Measurements from ENCODE around the gene CYSRT1. TPM values are rescaled to one million over a fixed set of nuclear protein-coding genes. Genes with fewer than 3 reads are reported as not detected.

The CYSRT1 gene
- total RNA-seq, 2 donors from 2014 or later, result 0.34 to 0.64 TPM

- Mint-ChIP-seq H3K9me3 (no peaks in the 10 kb centered on the region), H3K27ac (peak overlapping the region in 1 of 2 donors; percentile 16), H3K36me3 (no peaks in the 10 kb centered on the region)
- ATAC-seq (no peak), DNase-seq (ENCODE audit: low spot score in 2 of 2) (no peak)
These were observed 3.0 kb downstream of the CYSRT1 start for GRCh38 chr9:137227853-137228505.

GRCh38 chr9:137228506-137228967, 3.6 kb downstream of the CYSRT1 start:
- no peak overlapping the region for H3K27ac Mint-ChIP-seq
- H3K9me3 Mint-ChIP-seq, result no peaks in the 10 kb centered on the region
- no peak for DNase-seq (ENCODE audit: low spot score in 2 of 2)
- no peak for ATAC-seq
- no peaks in the 10 kb centered on the region for H3K36me3 Mint-ChIP-seq

DNA sequence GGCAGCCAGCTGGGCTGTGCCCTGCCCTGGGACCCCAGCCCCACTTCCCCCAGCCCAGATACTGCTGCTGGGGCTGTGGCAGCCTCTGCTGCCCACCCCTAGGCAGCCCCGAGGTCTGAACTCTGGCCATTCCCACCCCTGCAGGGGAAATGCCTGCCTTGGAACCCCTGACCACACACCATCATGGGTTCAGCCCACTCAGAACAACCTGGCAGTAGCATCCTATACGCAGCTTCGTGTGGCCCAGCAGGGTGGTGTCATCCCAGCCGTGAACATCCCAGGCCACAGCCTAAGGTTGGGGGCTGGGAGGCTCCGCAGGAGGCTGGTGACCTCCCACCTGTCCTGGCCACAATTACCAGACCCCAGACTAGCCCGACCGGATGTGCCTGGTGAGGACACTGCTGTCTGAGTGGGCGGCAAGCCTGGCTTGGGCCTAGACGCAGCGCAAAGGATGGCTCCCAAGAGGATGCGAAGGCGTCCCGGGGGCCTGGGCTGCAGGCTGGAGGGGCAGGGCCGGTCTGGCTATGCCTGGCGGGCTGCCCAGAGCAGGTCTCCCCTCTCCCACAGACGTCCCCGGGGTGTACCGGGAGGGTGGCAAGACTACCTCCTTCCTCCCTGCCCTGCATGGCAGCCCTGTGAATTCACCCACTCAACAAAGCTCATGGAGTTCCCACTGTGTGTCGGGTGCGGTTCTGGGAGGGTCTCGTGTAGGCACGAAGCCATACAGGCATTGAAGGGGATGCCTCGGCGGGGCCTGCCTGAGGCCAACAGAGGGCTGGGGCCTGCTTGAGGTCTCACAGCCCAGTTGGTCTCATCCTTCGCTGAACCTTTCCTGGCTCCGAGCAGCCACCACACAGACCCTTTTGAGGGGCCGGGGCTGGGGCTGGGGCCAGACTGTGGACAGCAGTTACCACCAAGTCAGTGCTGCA, 4.3 kb downstream of the CYSRT1 start:
- DNase-seq (ENCODE audit: low spot score in 2 of 2) (no peak), ATAC-seq (no peak)
- Mint-ChIP-seq H3K36me3 (no peaks in the 10 kb centered on the region), H3K9me3 (no peaks in the 10 kb centered on the region), H3K27ac (no peak overlapping the region)

GRCh38 chr9:137229903-137230704, 5.1 kb downstream of the CYSRT1 start:
- DNase-seq (ENCODE audit: low spot score in 2 of 2), result no peak
- no peak for ATAC-seq

DNA sequence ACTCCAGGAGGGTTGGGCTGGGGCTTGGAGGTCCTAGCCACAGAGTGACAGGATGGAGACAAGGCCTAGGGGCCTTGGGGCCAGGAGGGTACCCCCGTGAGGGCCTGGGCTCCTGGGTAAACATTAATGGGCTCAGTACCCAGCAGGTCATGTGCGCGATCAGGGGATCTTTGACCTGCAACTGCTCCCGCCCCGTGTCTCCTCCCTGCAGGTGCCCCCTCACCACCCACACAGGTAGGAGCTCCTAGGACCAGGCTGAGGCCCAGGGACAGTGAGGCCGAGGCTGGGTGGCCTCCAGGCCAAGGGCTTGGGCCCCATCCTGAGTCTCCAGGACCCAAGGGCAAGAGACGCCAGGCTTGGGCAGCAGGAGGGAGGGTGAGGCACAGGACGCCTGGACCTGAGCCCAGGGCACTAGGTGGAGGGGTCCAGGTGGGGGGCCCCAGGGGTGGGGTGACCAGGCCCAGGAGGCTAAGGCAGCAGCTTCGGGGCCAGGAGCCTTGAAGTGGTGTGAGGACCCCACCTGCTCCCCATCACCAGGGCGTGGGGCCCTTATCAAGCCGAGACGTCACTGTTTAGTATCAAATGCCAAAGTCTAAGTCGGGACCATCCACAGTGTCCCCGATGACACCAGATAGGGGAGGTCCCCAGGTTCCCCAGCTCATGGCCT, 5.9 kb downstream of the CYSRT1 start, which contains the start of gene SLC34A3:
SLC34A3 (plus strand) TSS at position 197 of the 667 bp plus-strand sequence. CDS start 802 bp downstream, outside the sequence.
- no peak for ATAC-seq
- H3K36me3 Mint-ChIP-seq, result no peaks in the 10 kb centered on the region
- H3K27ac Mint-ChIP-seq, result no peak within 1 kb of the TSS

More at GRCh38 chr9:137229903-137230704, 5.1 kb downstream of the CYSRT1 start:
- no peaks in the 10 kb centered on the region for H3K9me3 Mint-ChIP-seq
- no peak overlapping the region for H3K27ac Mint-ChIP-seq
- H3K36me3 Mint-ChIP-seq, result no peaks in the 10 kb centered on the region

GRCh38 chr9:137231372-137232039, 6.5 kb downstream of the CYSRT1 start:
- Mint-ChIP-seq H3K27ac (no peak overlapping the region), H3K36me3 (no peaks in the 10 kb centered on the region), H3K9me3 (no peaks in the 10 kb centered on the region)
- no peak for ATAC-seq
- DNase-seq (ENCODE audit: low spot score in 2 of 2), result no peak

More for the DNA sequence above, 5.9 kb downstream of the CYSRT1 start, which contains the start of gene SLC34A3:
- no peak for DNase-seq (ENCODE audit: low spot score in 2 of 2)
- H3K9me3 Mint-ChIP-seq, result no peaks in the 10 kb centered on the region

- DNase-seq (ENCODE audit: low spot score in 2 of 2), result no peak
- no peak for ATAC-seq
- Mint-ChIP-seq H3K9me3 (no peaks in the 10 kb centered on the region), H3K36me3 (no peaks in the 10 kb centered on the region), H3K27ac (no peak overlapping the region)
These were observed 7.1 kb downstream of the CYSRT1 start for GRCh38 chr9:137232101-137232500.

DNA sequence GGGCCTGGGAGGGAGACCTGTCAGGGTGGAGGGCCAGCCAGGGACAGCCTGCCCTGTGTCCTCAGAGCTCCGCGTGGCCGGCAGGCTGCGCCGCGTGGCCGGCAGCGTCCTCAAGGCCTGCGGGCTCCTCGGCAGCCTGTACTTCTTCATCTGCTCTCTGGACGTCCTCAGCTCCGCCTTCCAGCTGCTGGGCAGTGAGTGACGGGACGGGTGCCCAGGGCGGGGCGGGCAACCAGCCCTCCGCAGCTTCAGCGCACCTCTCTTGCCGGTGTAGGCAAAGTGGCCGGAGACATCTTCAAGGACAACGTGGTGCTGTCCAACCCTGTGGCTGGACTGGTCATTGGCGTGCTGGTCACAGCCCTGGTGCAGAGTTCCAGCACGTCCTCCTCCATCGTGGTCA, 7.5 kb downstream of the CYSRT1 start:
- no peaks in the 10 kb centered on the region for H3K9me3 Mint-ChIP-seq
- ATAC-seq, result no peak
- no peak for DNase-seq (ENCODE audit: low spot score in 2 of 2)
- H3K27ac Mint-ChIP-seq, result no peak overlapping the region
- H3K36me3 Mint-ChIP-seq, result no peaks in the 10 kb centered on the region

DNA sequence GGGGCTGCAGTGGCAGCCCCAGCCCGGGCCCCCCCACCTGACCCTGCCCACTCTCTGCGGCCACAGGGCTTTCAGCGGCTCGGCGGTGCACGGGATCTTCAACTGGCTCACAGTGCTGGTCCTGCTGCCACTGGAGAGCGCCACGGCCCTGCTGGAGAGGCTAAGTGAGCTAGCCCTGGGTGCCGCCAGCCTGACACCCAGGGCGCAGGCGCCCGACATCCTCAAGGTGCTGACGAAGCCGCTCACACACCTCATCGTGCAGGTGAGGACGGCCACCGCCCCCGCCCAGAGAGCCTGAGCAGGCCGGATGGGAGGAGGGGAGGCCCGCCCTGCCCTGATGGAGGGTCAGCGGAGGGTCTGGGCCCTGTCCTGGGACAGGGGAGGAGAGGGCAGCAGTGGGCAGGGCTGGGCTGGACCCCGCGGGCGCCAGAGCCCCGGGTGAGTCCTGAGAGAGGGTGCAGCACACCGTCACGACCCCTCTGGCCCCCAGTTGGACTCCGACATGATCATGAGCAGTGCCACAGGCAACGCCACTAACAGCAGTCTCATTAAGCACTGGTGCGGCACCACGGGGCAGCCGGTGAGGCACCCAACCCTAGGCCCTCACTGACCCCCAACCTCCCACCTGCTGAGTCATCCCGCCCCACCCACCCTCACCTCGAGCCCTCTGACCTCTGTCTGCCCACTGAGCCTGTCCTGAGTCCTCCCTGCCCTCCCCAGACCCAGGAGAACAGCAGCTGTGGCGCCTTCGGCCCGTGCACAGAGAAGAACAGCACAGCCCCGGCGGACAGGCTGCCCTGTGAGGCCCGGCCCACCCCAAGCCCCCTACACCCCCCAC, 8.4 kb downstream of the CYSRT1 start:
- no peak overlapping the region for H3K27ac Mint-ChIP-seq
- no peaks in the 10 kb centered on the region for H3K36me3 Mint-ChIP-seq
- ATAC-seq (no peak), DNase-seq (ENCODE audit: low spot score in 2 of 2) (no peak)
- H3K9me3 Mint-ChIP-seq, result no peaks in the 10 kb centered on the region

- DNase-seq (ENCODE audit: low spot score in 2 of 2), result no peak
- ATAC-seq, result no peak
- H3K9me3 Mint-ChIP-seq, result no peaks in the 10 kb centered on the region
- peaks cover 0 to 4% of the 10 kb centered on the region in 2 donors for H3K36me3 Mint-ChIP-seq
- H3K27ac Mint-ChIP-seq, result no peak overlapping the region
These were observed 9.2 kb downstream of the CYSRT1 start for GRCh38 chr9:137234055-137234697.

DNA sequence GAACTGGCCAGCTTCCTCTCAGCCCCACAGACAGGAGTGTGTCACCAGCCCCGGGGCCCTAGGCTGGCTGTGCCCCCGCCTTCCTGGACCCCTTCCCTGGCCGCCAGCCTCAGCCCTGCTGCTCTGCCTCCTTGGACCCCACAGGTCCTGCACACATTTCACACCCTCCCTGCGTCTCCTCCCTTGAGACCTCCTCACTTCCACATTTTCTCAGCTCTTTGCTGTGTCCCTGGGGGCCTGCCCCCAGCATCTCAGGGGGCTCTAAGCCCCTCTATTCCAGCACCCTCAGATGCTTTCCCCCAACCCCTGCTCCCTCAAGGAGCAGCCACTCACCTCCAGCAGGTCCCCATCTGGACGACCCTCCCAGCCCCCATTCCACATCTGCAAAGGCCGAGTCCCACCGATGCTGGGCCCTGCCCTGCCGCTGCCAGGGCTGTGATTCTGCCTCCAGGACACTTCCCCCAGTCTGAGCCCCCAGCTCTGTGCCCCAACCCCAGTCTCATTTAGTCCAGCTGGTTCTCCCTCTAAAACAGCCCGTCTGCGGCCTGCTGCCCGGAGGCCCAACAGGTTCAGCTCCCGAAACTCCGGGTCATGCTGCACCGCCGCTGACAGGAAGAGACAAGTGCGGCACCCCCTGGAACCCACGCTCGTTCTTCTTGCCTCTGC, 9.9 kb downstream of the CYSRT1 start:
- ATAC-seq, result no peak

DNA sequence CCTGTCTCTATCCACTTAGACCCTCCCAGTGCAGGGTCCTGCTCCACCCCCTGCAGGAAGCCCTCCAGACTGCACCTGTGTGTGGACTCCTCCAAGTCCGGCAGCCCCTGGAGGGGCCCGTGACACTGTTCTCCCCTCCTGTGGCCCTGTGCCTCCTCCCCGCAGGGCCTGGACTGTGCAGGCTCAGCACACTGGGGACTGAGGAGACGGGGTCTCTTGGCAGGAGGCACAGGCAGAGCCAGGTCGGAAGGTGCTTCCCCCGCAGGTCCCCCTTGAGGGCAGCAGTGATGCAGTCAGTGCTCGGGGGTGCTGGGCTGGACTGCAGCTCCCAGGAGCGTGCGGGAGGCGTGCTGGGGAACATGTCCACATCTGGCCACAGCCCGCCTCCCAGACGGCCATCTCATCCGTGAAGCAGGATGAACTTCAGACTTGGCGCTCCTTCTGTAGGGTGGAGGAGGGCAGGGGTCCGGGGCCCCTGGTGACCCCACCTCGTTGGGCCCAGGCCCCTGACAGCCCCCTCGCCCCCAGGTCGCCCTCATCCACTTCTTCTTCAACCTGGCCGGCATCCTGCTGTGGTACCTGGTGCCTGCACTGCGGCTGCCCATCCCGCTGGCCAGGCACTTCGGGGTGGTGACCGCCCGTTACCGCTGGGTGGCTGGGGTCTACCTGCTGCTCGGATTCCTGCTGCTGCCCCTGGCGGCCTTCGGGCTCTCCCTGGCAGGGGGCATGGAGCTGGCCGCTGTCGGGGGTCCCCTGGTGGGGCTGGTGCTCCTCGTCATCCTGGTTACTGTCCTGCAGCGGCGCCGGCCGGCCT, 10.7 kb downstream of the CYSRT1 start:
- peaks cover 0 to 4% of the 10 kb centered on the region in 2 donors for H3K36me3 Mint-ChIP-seq

More for the DNA sequence above, 9.9 kb downstream of the CYSRT1 start:
- Mint-ChIP-seq H3K36me3 (peaks cover 0 to 4% of the 10 kb centered on the region in 2 donors), H3K9me3 (no peaks in the 10 kb centered on the region), H3K27ac (no peak overlapping the region)
- DNase-seq (ENCODE audit: low spot score in 2 of 2), result no peak

DNA sequence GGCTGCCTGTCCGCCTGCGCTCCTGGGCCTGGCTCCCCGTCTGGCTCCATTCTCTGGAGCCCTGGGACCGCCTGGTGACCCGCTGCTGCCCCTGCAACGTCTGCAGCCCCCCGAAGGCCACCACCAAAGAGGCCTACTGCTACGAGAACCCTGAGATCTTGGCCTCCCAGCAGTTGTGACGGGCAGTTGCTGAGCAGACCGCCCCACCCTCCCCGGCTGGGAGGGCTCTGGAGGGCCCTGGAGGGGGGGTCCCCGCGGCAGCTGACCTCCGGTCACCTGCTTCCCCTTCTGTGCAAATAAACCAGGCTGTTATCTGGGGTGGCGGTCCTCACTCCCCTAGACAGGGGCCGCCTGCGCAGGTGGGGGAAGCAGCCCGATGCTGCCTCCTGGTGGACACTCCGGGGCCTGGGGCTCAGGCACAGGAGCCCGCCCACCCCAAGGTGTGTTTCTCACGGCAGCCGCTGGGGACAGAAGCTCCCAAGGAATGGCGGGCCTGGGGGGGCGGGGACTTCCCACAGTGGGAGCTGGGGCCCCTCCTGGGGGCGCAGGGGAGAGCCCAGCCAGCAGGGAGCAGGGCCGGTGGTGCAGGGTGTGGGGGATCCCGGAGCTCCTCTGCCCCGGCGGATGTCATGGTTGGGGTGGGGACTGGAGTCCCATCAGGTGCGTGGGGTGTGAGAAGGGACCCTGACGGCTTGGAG, 11.4 kb downstream of the CYSRT1 start:
- ATAC-seq, result peak; percentile 26 to 39
- DNase-seq (ENCODE audit: low spot score in 2 of 2), result peak; percentile 86 to 96
- Mint-ChIP-seq H3K9me3 (no peaks in the 10 kb centered on the region), H3K27ac (no peak overlapping the region), H3K36me3 (peaks cover 0 to 4% of the 10 kb centered on the region in 2 donors)

More for the DNA sequence above, 10.7 kb downstream of the CYSRT1 start:
- no peak for ATAC-seq
- no peak for DNase-seq (ENCODE audit: low spot score in 2 of 2)
- Mint-ChIP-seq H3K27ac (no peak overlapping the region), H3K9me3 (no peaks in the 10 kb centered on the region)
